ENCODE data around the gene CADM2.

CADM2 gene

GRCh38 chr3:85041001-85041400, 82.2 kb downstream of the CADM2 start:
- ChIA-PET POLR2A (no interaction called here), CTCF (no interaction called here)
- H3K9me3 ChIP-seq (ENCODE audit: control insufficient read depth, insufficient read depth, low read depth, low read length): no peaks in the 10 kb centered on the region
- TF ChIP-seq ZNF239 (tag by site-specific recombination; IDR thresholded peaks at IDR 0.05): no peak
- no peak for TF ChIP-seq ZNF548 (tag by site-specific recombination; IDR thresholded peaks at IDR 0.05)
- TF ChIP-seq ZNF302 (tag by site-specific recombination; IDR thresholded peaks at IDR 0.05; ENCODE audit: low read depth): no peak
- TF ChIP-seq ZNF610 (tag by site-specific recombination; IDR thresholded peaks at IDR 0.05; ENCODE audit: borderline replicate concordance): no peak
- no peak for TF ChIP-seq ZNF843 (tag by site-specific recombination; IDR thresholded peaks at IDR 0.05)
- no peak for TF ChIP-seq ZSCAN16 (tag by site-specific recombination; IDR thresholded peaks at IDR 0.05)
- TF ChIP-seq ZNF280C (tag by site-specific recombination; IDR thresholded peaks at IDR 0.05): no peak
- no peak for TF ChIP-seq ZNF585B (tag by site-specific recombination; IDR thresholded peaks at IDR 0.05)
- no peak for TF ChIP-seq ZNF335 (tag by site-specific recombination; conservative IDR thresholded peaks at IDR 0.05)
- no peaks in the 10 kb centered on the region for H3K36me3 ChIP-seq (ENCODE audit: control insufficient read depth in 2 of 2, insufficient read depth in 1 of 2, low read length in 2 of 2)
- no peak overlapping the region for H3K4me3 ChIP-seq (ENCODE audit: low read depth, low read length)
- H3K4me1 ChIP-seq (ENCODE audit: control insufficient read depth, insufficient read depth, low read length): no peaks in the 10 kb centered on the region
- no peak overlapping the region for H3K27ac ChIP-seq (ENCODE audit: extremely low read depth, low read depth, low read length)

GRCh38 chr3:85041562-85042055, 82.8 kb downstream of the CADM2 start:
- H3K4me3 ChIP-seq (ENCODE audit: low read depth, low read length): no peak overlapping the region
- no peak overlapping the region for H3K27ac ChIP-seq (ENCODE audit: extremely low read depth, low read depth, low read length)
- TF ChIP-seq ZNF623 (tag by site-specific recombination; IDR thresholded peaks at IDR 0.05): no peak
- H3K36me3 ChIP-seq (ENCODE audit: control insufficient read depth in 2 of 2, insufficient read depth in 1 of 2, low read length in 2 of 2): no peaks in the 10 kb centered on the region
- ChIA-PET CTCF (no interaction called here), POLR2A (no interaction called here)
- H3K4me1 ChIP-seq (ENCODE audit: control insufficient read depth, insufficient read depth, low read length): no peaks in the 10 kb centered on the region
- H3K9me3 ChIP-seq (ENCODE audit: control insufficient read depth, insufficient read depth, low read depth, low read length): no peaks in the 10 kb centered on the region

GRCh38 chr3:85050821-85051220, 92.0 kb downstream of the CADM2 start:
- Histone ChIP-seq H3K27ac (ENCODE audit: extremely low read depth, low read depth, low read length) (no peak overlapping the region), H3K9me3 (ENCODE audit: control insufficient read depth, insufficient read depth, low read depth, low read length) (no peaks in the 10 kb centered on the region), H3K4me3 (ENCODE audit: low read depth, low read length) (no peak overlapping the region), H3K4me1 (ENCODE audit: control insufficient read depth, insufficient read depth, low read length) (no peaks in the 10 kb centered on the region), H3K36me3 (ENCODE audit: control insufficient read depth in 2 of 2, insufficient read depth in 1 of 2, low read length in 2 of 2) (no peaks in the 10 kb centered on the region)
- TF ChIP-seq ZNF501 (tag by site-specific recombination; IDR thresholded peaks at IDR 0.05): no peak
- no peak for TF ChIP-seq ZNF677 (tag by site-specific recombination; IDR thresholded peaks at IDR 0.05)
- TF ChIP-seq ZNF138 (tag by site-specific recombination; IDR thresholded peaks at IDR 0.05; ENCODE audit: borderline replicate concordance): no peak
- POLR2A ChIA-PET: no interaction called here
- CTCF ChIA-PET: no interaction called here

GRCh38 chr3:85051786-85052185, 93.0 kb downstream of the CADM2 start:
- POLR2A ChIA-PET: no interaction called here

GRCh38 chr3:85053626-85054025, 94.8 kb downstream of the CADM2 start:
- no peaks in the 10 kb centered on the region for H3K9me3 ChIP-seq (ENCODE audit: control insufficient read depth, insufficient read depth, low read depth, low read length)
- POLR2A ChIA-PET: no interaction called here
- H3K4me3 ChIP-seq (ENCODE audit: low read depth, low read length): no peak overlapping the region
- no peak overlapping the region for H3K27ac ChIP-seq (ENCODE audit: extremely low read depth, low read depth, low read length)
- no peaks in the 10 kb centered on the region for H3K36me3 ChIP-seq (ENCODE audit: control insufficient read depth in 2 of 2, insufficient read depth in 1 of 2, low read length in 2 of 2)
- H3K4me1 ChIP-seq (ENCODE audit: control insufficient read depth, insufficient read depth, low read length): no peaks in the 10 kb centered on the region
- CTCF ChIA-PET: no interaction called here
- no peak for TF ChIP-seq ZNF555 (tag by site-specific recombination; conservative IDR thresholded peaks at IDR 0.05)
- TF ChIP-seq ZFP41 (tag by site-specific recombination; IDR thresholded peaks at IDR 0.05; ENCODE audit: borderline replicate concordance): no peak
- TF ChIP-seq ZNF341 (tag by site-specific recombination; IDR thresholded peaks at IDR 0.05; ENCODE audit: low read depth): no peak
- TF ChIP-seq SCRT1 (tag by site-specific recombination; IDR thresholded peaks at IDR 0.05; ENCODE audit: borderline replicate concordance): no peak
- no peak for TF ChIP-seq ZNF660 (tag by site-specific recombination; IDR thresholded peaks at IDR 0.05)
- no peak for TF ChIP-seq ZNF624 (tag by site-specific recombination; IDR thresholded peaks at IDR 0.05)
- TF ChIP-seq ZNF777 (tag by site-specific recombination; IDR thresholded peaks at IDR 0.05; ENCODE audit: borderline replicate concordance): no peak
- TF ChIP-seq SP7 (tag by site-specific recombination; IDR thresholded peaks at IDR 0.05): no peak
- TF ChIP-seq HOXA7 (CRISPR knock-in tag; IDR thresholded peaks at IDR 0.05; ENCODE audit: borderline replicate concordance): no peak
- no peak for TF ChIP-seq SP3 (tag by site-specific recombination; IDR thresholded peaks at IDR 0.05)
- TF ChIP-seq ZNF184 (tag by site-specific recombination; IDR thresholded peaks at IDR 0.05): no peak

More at GRCh38 chr3:85051786-85052185, 93.0 kb downstream of the CADM2 start:
- Histone ChIP-seq H3K4me1 (ENCODE audit: control insufficient read depth, insufficient read depth, low read length) (no peaks in the 10 kb centered on the region), H3K27ac (ENCODE audit: extremely low read depth, low read depth, low read length) (no peak overlapping the region), H3K36me3 (ENCODE audit: control insufficient read depth in 2 of 2, insufficient read depth in 1 of 2, low read length in 2 of 2) (no peaks in the 10 kb centered on the region), H3K4me3 (ENCODE audit: low read depth, low read length) (no peak overlapping the region), H3K9me3 (ENCODE audit: control insufficient read depth, insufficient read depth, low read depth, low read length) (no peaks in the 10 kb centered on the region)
- CTCF ChIA-PET: no interaction called here
- TF ChIP-seq ZNF394 (tag by site-specific recombination; IDR thresholded peaks at IDR 0.05; ENCODE audit: borderline replicate concordance): no peak
- TF ChIP-seq ZNF626 (tag by site-specific recombination; IDR thresholded peaks at IDR 0.05): no peak
- TF ChIP-seq ZNF830 (tag by site-specific recombination; IDR thresholded peaks at IDR 0.05; ENCODE audit: low read depth): no peak
- TF ChIP-seq TRIM28 (IDR thresholded peaks at IDR 0.05; ENCODE audit: borderline replicate concordance, low read length): no peak
- no peak for TF ChIP-seq ZNF324 (tag by site-specific recombination; IDR thresholded peaks at IDR 0.05)
